ENCODE data around the gene SEC31A. TPM values are rescaled to one million over a fixed set of nuclear protein-coding genes. Genes with fewer than 3 reads are reported as not detected.

SEC31A gene
- total RNA-seq, 1 experiment from 2014 or later, result 128 TPM

GRCh38 chr4:82811392-82811791 is 79.6 kb downstream of the SEC31A start:
- H3K4me3 Mint-ChIP-seq, result no peak overlapping the region
- Histone ChIP-seq H3K9ac (ENCODE audit: extremely low read depth, insufficient read length, low read length) (no peak overlapping the region), H3K79me1 (ENCODE audit: insufficient read depth, low read depth, low read length, poor library complexity, severe bottlenecking) (no peaks in the 10 kb centered on the region), H4K8ac (replicated peaks; ENCODE audit: insufficient read length, low read depth, low read length) (no peak overlapping the region), H3K4me1 (ENCODE audit: insufficient read depth, low read length) (no peaks in the 10 kb centered on the region; the same call in 1 of the 2 replicates), H2BK15ac (ENCODE audit: low read depth, low read length) (no peak overlapping the region), H2BK20ac (ENCODE audit: low read depth, low read length, poor library complexity, severe bottlenecking) (no peak overlapping the region), H2AK5ac (ENCODE audit: insufficient read length, low read length) (no peak overlapping the region), H3K27ac (ENCODE audit: insufficient read length, low read depth, low read length) (no peak overlapping the region), H4K20me1 (ENCODE audit: control insufficient read depth, insufficient read depth, insufficient read length) (no peaks in the 10 kb centered on the region), H4K91ac (ENCODE audit: insufficient read length, low read depth, low read length) (no peak overlapping the region), H3K23me2 (ENCODE audit: insufficient read length, low read depth, low read length, poor library complexity, severe bottlenecking) (peaks cover 4% of the 10 kb centered on the region), H2BK120ac (ENCODE audit: low read depth, low read length, poor library complexity, severe bottlenecking) (no peak overlapping the region), H3K18ac (ENCODE audit: insufficient read length, low read depth, low read length) (no peak overlapping the region), H3K4me2 (ENCODE audit: insufficient read depth, insufficient read length, low read length) (peak overlapping the region; percentile 21), H3T11ph (ENCODE audit: low read length) (no peak overlapping the region), H3K4ac (ENCODE audit: low read depth, low read length) (no peak overlapping the region), H3K56ac (ENCODE audit: insufficient read length, low read depth, low read length) (no peak overlapping the region), H2AFZ (ENCODE audit: low read length) (no peak overlapping the region), H3K27me3 (ENCODE audit: insufficient read depth, low read length) (peaks cover 20% of the 10 kb centered on the region; the same call in 1 of the 2 replicates), H3K14ac (ENCODE audit: insufficient read depth, low read length) (no peak overlapping the region), H3K79me2 (ENCODE audit: insufficient read depth, low read length) (no peaks in the 10 kb centered on the region), H3K9me3 (ENCODE audit: control insufficient read depth, low read depth, low read length) (no peaks in the 10 kb centered on the region), H3K23ac (ENCODE audit: insufficient read length, low read depth, low read length) (no peak overlapping the region), H4K5ac (ENCODE audit: insufficient read length, low read depth, low read length) (no peak overlapping the region), H2BK5ac (ENCODE audit: insufficient read length, low read length) (no peak overlapping the region), H2BK12ac (ENCODE audit: insufficient read length, low read depth, low read length) (no peak overlapping the region)
- TF ChIP-seq CTCF (conservative IDR thresholded peaks at IDR 0.05), result no peak
- H3K9me3 Mint-ChIP-seq, result no peaks in the 10 kb centered on the region
- no peak overlapping the region; a peak in 1 of 7 replicates for H3K27ac Mint-ChIP-seq
- H3K27me3 Mint-ChIP-seq (ENCODE audit: low read depth), result peaks cover 70% of the 10 kb centered on the region
- DNase-seq, result no peak
- H3K36me3 Mint-ChIP-seq (ENCODE audit: insufficient read depth in 1 of 3, low read depth in 3 of 3), result no peaks in the 10 kb centered on the region
- H3K4me1 Mint-ChIP-seq, result peaks cover 14% of the 10 kb centered on the region in 2 experiments
- no CpG with 5 or more reads among the region's 1 CpG for WGBS (ENCODE audit: extremely low coverage, insufficient read length, low lambda C conversion rate)

All from H9 (cell line).